ENCODE measurements around the gene ITGAE. TPM values are rescaled to one million over a fixed set of nuclear protein-coding genes. Genes with fewer than 3 reads are reported as not detected.
"Not testable (repeated sequence)": the region's sequence is repeated elsewhere in the genome, so short reads cannot be mapped to it uniquely, and the experiment has no call there.

ITGAE gene
- total RNA-seq, 2 donors from 2014 or later = 21.8 to 34.3 TPM

- Mint-ChIP-seq H3K27me3 (ENCODE audit: insufficient read depth) (peaks cover 6% of the 10 kb centered on the region), H3K9me3 (no peaks in the 10 kb centered on the region), H3K4me1 (peaks cover 9% of the 10 kb centered on the region), H3K4me3 (no peak overlapping the region), H3K27ac (no peak overlapping the region), H3K36me3 (ENCODE audit: low read depth) (no peaks in the 10 kb centered on the region)
- no peaks in the 10 kb centered on the region for H3K9me3 ChIP-seq (ENCODE audit: control insufficient read depth, low read length)
- no peaks in the 10 kb centered on the region for H3K36me3 ChIP-seq (ENCODE audit: control insufficient read depth, insufficient read depth, low read length)
- TF ChIP-seq, protein P1, sequence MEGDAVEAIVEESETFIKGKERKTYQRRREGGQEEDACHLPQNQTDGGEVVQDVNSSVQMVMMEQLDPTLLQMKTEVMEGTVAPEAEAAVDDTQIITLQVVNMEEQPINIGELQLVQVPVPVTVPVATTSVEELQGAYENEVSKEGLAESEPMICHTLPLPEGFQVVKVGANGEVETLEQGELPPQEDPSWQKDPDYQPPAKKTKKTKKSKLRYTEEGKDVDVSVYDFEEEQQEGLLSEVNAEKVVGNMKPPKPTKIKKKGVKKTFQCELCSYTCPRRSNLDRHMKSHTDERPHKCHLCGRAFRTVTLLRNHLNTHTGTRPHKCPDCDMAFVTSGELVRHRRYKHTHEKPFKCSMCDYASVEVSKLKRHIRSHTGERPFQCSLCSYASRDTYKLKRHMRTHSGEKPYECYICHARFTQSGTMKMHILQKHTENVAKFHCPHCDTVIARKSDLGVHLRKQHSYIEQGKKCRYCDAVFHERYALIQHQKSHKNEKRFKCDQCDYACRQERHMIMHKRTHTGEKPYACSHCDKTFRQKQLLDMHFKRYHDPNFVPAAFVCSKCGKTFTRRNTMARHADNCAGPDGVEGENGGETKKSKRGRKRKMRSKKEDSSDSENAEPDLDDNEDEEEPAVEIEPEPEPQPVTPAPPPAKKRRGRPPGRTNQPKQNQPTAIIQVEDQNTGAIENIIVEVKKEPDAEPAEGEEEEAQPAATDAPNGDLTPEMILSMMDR (conservative IDR thresholded peaks at IDR 0.05) = no peak
- no peak overlapping the region for H3K9ac ChIP-seq (ENCODE audit: extremely low read depth, low read length, poor library complexity, severe bottlenecking)
- H3K4me1 ChIP-seq (ENCODE audit: control insufficient read depth, insufficient read depth, low read length) = no peaks in the 10 kb centered on the region
- H3K27me3 ChIP-seq (ENCODE audit: control insufficient read depth, insufficient read depth, low read length, poor library complexity, severe bottlenecking) = no peaks in the 10 kb centered on the region
- DNase-seq = peak; percentile 85
- no peak overlapping the region for H3K4me3 ChIP-seq (ENCODE audit: low read length)
- 65 to 74% methylated on average over 11 to 16 of the region's 16 CpGs for WGBS, 2 experiments (ENCODE audit: insufficient coverage in 1 of 2, insufficient read length in 1 of 2)
- H3K27ac ChIP-seq (ENCODE audit: low read depth, low read length) = no peak overlapping the region
Observed at GRCh38 chr17:3738562-3739295, 62.3 kb downstream of the ITGAE start.

- no peaks in the 10 kb centered on the region for H3K36me3 ChIP-seq (ENCODE audit: control insufficient read depth, insufficient read depth, low read length)
- Mint-ChIP-seq H3K36me3 (ENCODE audit: low read depth) (no peaks in the 10 kb centered on the region), H3K4me1 (peaks cover 9% of the 10 kb centered on the region), H3K4me3 (no peak overlapping the region), H3K27me3 (ENCODE audit: insufficient read depth) (peaks cover 6% of the 10 kb centered on the region), H3K27ac (no peak overlapping the region), H3K9me3 (no peaks in the 10 kb centered on the region)
- no peak for DNase-seq
- no peaks in the 10 kb centered on the region for H3K4me1 ChIP-seq (ENCODE audit: control insufficient read depth, insufficient read depth, low read length)
- no peak overlapping the region for H3K4me3 ChIP-seq (ENCODE audit: low read length)
- H3K27me3 ChIP-seq (ENCODE audit: control insufficient read depth, insufficient read depth, low read length, poor library complexity, severe bottlenecking) = no peaks in the 10 kb centered on the region
- H3K9me3 ChIP-seq (ENCODE audit: control insufficient read depth, low read length) = no peaks in the 10 kb centered on the region
- H3K27ac ChIP-seq (ENCODE audit: low read depth, low read length) = no peak overlapping the region
- no peak overlapping the region for H3K9ac ChIP-seq (ENCODE audit: extremely low read depth, low read length, poor library complexity, severe bottlenecking)
- TF ChIP-seq, protein P1 (conservative IDR thresholded peaks at IDR 0.05) = no peak
- WGBS, 2 experiments (ENCODE audit: insufficient coverage in 1 of 2, insufficient read length in 1 of 2) = 89 to 96% methylated on average over 4 to 8 of the region's 8 CpGs
Observed at GRCh38 chr17:3735515-3735914, 65.5 kb downstream of the ITGAE start.

DNA sequence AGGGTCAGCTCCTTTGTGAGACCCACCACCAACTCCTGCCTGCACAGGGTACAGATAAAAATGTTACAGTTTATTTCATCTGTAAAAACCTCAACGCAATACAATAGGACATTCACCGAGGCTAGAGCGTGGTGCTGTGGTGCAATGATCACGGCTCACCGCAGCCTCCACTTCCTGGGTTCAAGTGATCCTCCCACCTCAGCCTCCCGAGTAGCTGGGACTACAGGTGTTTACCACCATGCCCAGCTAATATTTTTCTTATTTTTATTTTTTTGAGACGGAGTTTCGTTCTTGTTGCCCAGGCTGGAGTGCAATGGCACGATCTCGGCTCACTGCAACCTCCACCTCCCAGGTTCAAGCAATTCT is 66.1 kb downstream of the ITGAE start:
- not testable (repeated sequence) for H3K9ac ChIP-seq (ENCODE audit: extremely low read depth, low read length, poor library complexity, severe bottlenecking); H3K4me3 Mint-ChIP-seq; H3K4me3 ChIP-seq (ENCODE audit: low read length); H3K36me3 ChIP-seq (ENCODE audit: control insufficient read depth, insufficient read depth, low read length); DNase-seq; H3K27ac Mint-ChIP-seq; H3K36me3 Mint-ChIP-seq (ENCODE audit: low read depth); H3K4me1 ChIP-seq (ENCODE audit: control insufficient read depth, insufficient read depth, low read length); H3K9me3 ChIP-seq (ENCODE audit: control insufficient read depth, low read length); H3K4me1 Mint-ChIP-seq; H3K9me3 Mint-ChIP-seq; H3K27ac ChIP-seq (ENCODE audit: low read depth, low read length); H3K27me3 Mint-ChIP-seq (ENCODE audit: insufficient read depth); H3K27me3 ChIP-seq (ENCODE audit: control insufficient read depth, insufficient read depth, low read length, poor library complexity, severe bottlenecking)
- WGBS, 2 experiments (ENCODE audit: insufficient coverage in 1 of 2, insufficient read length in 1 of 2) = 92 to 98% methylated on average over 6 to 10 of the region's 10 CpGs

- TF ChIP-seq, protein P1 (conservative IDR thresholded peaks at IDR 0.05) = peak; percentile 26
- WGBS, 2 experiments (ENCODE audit: insufficient coverage in 1 of 2, insufficient read length in 1 of 2) = 74 to 76% methylated on average over 8 to 9 of the region's 9 CpGs
- Histone ChIP-seq H3K36me3 (ENCODE audit: control insufficient read depth, insufficient read depth, low read length) (peaks cover 11% of the 10 kb centered on the region), H3K27me3 (ENCODE audit: control insufficient read depth, insufficient read depth, low read length, poor library complexity, severe bottlenecking) (no peaks in the 10 kb centered on the region), H3K4me3 (ENCODE audit: low read length) (no peak overlapping the region), H3K9ac (ENCODE audit: extremely low read depth, low read length, poor library complexity, severe bottlenecking) (no peak overlapping the region), H3K9me3 (ENCODE audit: control insufficient read depth, low read length) (no peaks in the 10 kb centered on the region), H3K4me1 (ENCODE audit: control insufficient read depth, insufficient read depth, low read length) (no peaks in the 10 kb centered on the region), H3K27ac (ENCODE audit: low read depth, low read length) (no peak overlapping the region)
- Mint-ChIP-seq H3K27ac (no peak overlapping the region), H3K27me3 (ENCODE audit: insufficient read depth) (peaks cover 4% of the 10 kb centered on the region), H3K36me3 (ENCODE audit: low read depth) (peaks cover 12% of the 10 kb centered on the region), H3K9me3 (no peaks in the 10 kb centered on the region), H3K4me1 (no peaks in the 10 kb centered on the region), H3K4me3 (no peak overlapping the region)
- DNase-seq = peak; percentile 73
Observed at GRCh38 chr17:3732210-3732621, 68.8 kb downstream of the ITGAE start.
